ENCODE measurements around the gene JPT2.
A peak's percentile ranks its signal among the peaks of the same experiment; 100 is the strongest.
"Not testable (repeated sequence)": the region's sequence is repeated elsewhere in the genome, so short reads cannot be mapped to it uniquely, and the experiment has no call there.

Gene JPT2

DNA sequence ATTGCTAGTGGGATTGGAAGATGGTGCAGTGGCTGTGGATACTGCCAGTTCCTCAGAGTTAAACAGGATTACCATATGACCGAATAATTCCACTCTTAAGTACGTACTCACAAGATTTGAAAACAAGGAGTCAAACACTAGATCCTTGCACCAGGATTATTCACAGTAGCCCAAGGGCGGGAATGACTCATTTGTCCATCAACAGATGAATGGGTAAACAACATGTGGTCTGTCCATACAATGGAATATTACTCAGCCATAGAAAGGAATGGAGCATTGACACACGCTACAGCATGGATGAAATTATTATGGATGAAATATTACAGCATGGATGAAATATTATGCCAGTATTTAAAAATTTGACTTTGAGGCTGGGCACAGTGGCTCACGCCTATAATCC, 18.8 kb downstream of the JPT2 start:
- ChIA-PET POLR2A (ENCODE audit: low non-redundant PET) (no interaction called here), CTCF (interaction anchor here (1.2 to 1.6 kb wide), 2 partner anchors 9 kb away, joined by 3 to 4 read pairs; partner anchors contain the start of gene MAPK8IP3)
- H3K27ac ChIP-seq: no peak overlapping the region
- TF ChIP-seq, protein P1, sequence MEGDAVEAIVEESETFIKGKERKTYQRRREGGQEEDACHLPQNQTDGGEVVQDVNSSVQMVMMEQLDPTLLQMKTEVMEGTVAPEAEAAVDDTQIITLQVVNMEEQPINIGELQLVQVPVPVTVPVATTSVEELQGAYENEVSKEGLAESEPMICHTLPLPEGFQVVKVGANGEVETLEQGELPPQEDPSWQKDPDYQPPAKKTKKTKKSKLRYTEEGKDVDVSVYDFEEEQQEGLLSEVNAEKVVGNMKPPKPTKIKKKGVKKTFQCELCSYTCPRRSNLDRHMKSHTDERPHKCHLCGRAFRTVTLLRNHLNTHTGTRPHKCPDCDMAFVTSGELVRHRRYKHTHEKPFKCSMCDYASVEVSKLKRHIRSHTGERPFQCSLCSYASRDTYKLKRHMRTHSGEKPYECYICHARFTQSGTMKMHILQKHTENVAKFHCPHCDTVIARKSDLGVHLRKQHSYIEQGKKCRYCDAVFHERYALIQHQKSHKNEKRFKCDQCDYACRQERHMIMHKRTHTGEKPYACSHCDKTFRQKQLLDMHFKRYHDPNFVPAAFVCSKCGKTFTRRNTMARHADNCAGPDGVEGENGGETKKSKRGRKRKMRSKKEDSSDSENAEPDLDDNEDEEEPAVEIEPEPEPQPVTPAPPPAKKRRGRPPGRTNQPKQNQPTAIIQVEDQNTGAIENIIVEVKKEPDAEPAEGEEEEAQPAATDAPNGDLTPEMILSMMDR (conservative IDR thresholded peaks at IDR 0.05; ENCODE audit: low read depth): no peak
- peak; percentile 21 for DNase-seq (ENCODE audit: low spot score)

- no peak for DNase-seq (ENCODE audit: low spot score)
- TF ChIP-seq, protein P1 (conservative IDR thresholded peaks at IDR 0.05; ENCODE audit: low read depth): no peak
- peak overlapping the region; percentile 32 for H3K27ac ChIP-seq
- CTCF ChIA-PET: no interaction called here
- POLR2A ChIA-PET (ENCODE audit: low non-redundant PET): no interaction called here
These were observed 20.6 kb downstream of the JPT2 start for GRCh38 chr16:1698680-1699079.

DNA sequence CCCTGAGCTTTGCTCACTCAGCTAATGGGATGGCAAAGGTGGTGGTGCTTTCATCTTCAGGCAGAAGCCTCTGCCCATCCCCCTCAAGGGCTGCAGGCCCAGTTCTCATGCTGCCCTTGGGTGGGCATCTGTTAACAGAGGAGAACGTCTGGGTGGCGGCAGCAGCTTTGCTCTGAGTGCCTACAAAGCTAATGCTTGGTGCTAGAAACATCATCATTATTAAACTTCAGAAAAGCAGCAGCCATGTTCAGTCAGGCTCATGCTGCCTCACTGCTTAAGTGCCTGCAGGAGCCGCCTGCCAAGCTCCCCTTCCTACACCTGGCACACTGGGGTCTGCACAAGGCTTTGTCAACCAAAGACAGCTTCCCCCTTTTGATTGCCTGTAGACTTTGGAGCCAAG, 22.2 kb downstream of the JPT2 start:
- peak overlapping the region; percentile 69 for H3K27ac ChIP-seq
- CTCF ChIA-PET: no interaction called here
- POLR2A ChIA-PET (ENCODE audit: low non-redundant PET): no interaction called here
- TF ChIP-seq, protein P1 (conservative IDR thresholded peaks at IDR 0.05; ENCODE audit: low read depth): no peak
- DNase-seq (ENCODE audit: low spot score): no peak

DNA sequence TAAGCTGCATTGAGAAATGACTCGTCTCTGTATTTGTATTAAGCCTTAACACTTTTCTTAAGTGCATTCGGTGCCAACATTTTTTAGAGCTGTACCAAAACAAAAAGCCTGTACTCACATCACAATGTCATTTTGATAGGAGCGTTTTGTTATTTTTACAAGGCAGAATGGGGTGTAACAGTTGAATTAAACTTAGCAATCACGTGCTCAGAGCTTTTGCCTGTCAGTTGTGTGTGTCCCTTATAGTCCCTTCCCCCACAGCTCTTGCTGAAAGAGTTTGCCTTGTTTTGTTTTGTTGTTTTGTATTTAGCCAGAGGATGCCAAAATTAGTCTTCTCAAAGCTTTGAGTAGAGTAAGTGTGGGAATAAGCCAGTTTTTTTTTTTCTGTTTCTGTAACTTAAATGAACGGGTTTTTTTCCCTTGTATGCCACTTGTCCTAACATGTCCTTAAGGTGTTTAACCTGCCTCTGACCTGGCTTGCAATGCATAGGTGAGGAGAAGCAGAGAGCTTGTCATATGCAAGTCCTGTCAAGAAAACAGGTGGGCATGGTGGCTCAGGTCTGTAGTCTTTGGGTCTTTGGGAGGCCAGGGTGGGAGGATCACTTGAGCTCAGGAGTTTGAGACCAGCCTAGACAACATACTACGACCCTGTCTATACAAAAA, 23.3 kb downstream of the JPT2 start:
- TF ChIP-seq, protein P1 (conservative IDR thresholded peaks at IDR 0.05; ENCODE audit: low read depth): no peak
- peak overlapping the region; percentile 69 for H3K27ac ChIP-seq
- POLR2A ChIA-PET (ENCODE audit: low non-redundant PET): interaction anchor here (0.7 to 1.4 kb wide), 3 partner anchors 10 to 69 kb away, joined by 3 to 5 read pairs (median 4); partner anchors contain the start of gene JPT2
- peak; percentile 31 for DNase-seq (ENCODE audit: low spot score)
- CTCF ChIA-PET: interaction anchor here (0.6 to 0.7 kb wide), 4 partner anchors 22 to 511 kb away, joined by 3 to 10 read pairs (median 4); no protein-coding TSS in a partner anchor

DNA sequence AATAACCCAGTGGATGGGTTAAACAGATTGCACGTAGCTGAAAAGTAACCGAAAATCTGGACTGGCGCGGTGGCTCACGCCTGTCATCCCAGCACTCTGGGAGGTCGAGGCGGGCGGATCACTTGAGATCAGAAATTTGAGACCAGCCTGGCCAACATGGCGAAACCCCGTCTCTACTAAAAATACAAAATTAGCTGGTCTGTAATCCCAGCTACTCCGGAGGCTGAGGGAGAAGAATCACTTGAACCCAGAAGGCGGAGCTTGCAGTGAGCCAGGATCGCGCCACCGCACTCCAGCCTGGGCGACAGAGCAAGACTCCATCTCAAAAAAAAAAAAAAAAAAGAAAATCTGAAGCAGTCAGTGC, 27.2 kb downstream of the JPT2 start:
- not testable (repeated sequence) for DNase-seq (ENCODE audit: low spot score)
- ChIA-PET CTCF (interaction anchor here (0.6 to 2.2 kb wide), 13 partner anchors 8 to 884 kb away, joined by 3 to 17 read pairs (median 4); partner anchors contain the start of genes EME2, JPT2 and MRPS34), POLR2A (ENCODE audit: low non-redundant PET) (interaction anchor here (0.8 to 1.8 kb wide), 6 partner anchors 13 to 64 kb away, joined by 3 to 6 read pairs (median 4); partner anchors contain the start of gene JPT2)
- H3K27ac ChIP-seq: peak overlapping the region; percentile 93

GRCh38 chr16:1705688-1706385, 27.8 kb downstream of the JPT2 start, which contains the start of gene MAPK8IP3:
Gene MAPK8IP3, plus strand, starts transcription at chr16:1706195. Its CDS starts 145 bp downstream, at chr16:1706340.
- DNase-seq (ENCODE audit: low spot score): peak; percentile 95
- TF ChIP-seq, protein P1 (conservative IDR thresholded peaks at IDR 0.05; ENCODE audit: low read depth): peak; percentile 95
- ChIA-PET CTCF (interaction anchor here (0.6 to 2.2 kb wide), 17 partner anchors 8 to 360 kb away, joined by 3 to 17 read pairs (median 4); partner anchors contain the start of genes EME2, JPT2 and MRPS34), POLR2A (ENCODE audit: low non-redundant PET) (interaction anchor here (0.5 to 1.8 kb wide), 8 partner anchors 14 to 64 kb away, joined by 3 to 6 read pairs (median 4); partner anchors contain the start of gene JPT2)
- peak within 1 kb of the TSS; percentile 93 for H3K27ac ChIP-seq
